Thyroid gland (tissue), 4 donors: ENCODE results near the gene ONECUT3. TPM values are rescaled to one million over a fixed set of nuclear protein-coding genes. Genes with fewer than 3 reads are reported as not detected.

Experiments
- DNase-seq, 2 donors: peaks; one replicate each; pipeline ENCODE4 v3.0.0-alpha.2; 2019
- H3K27ac ChIP-seq, 3 donors: fragments of 200-600 bp; sonication (generic); 1 replicate in 2 of 3; 2 replicates in 1 of 3; pipeline ENCODE4 v1.5.1; 2016 to 2019; ENCODE audit warnings: mild to moderate bottlenecking in 1 of 3, moderate library complexity in 1 of 3
- H3K27me3 ChIP-seq: fragments of 200-600 bp; sonication (generic); one replicate; pipeline ENCODE4 v1.5.1; 2019
- H3K36me3 ChIP-seq, 2 donors: fragments of 200-600 bp; sonication (generic); one replicate each; pipeline ENCODE4 v1.5.1; 2016 to 2019
- H3K4me1 ChIP-seq, 2 donors: fragments of 200-600 bp; sonication (generic); one replicate each; pipeline ENCODE4 v1.5.1; 2017 to 2019
- H3K4me3 ChIP-seq, 3 donors: fragments of 200-600 bp; sonication (generic); replicated peaks in 1 of 3; 1 replicate in 2 of 3; 2 replicates in 1 of 3; pipeline ENCODE4 v1.5.1; 2016; ENCODE audit warnings: mild to moderate bottlenecking in 1 of 3
- H3K9me3 ChIP-seq: fragments of 200-600 bp; sonication (generic); one replicate; pipeline ENCODE4 v1.5.1; 2017
- POLR2A ChIP-seq, 2 donors: fragments of 450-650 bp; IDR thresholded peaks; one replicate each; pipeline ENCODE4 v1.6.1; 2017; ENCODE audit warnings: antibody characterized with exemption in 2 of 2, mild to moderate bottlenecking in 2 of 2, moderate library complexity in 1 of 2
- WGBS, 2 donors: methylation state at CpG; one replicate each; pipeline ENCODE4 v1.1.5; 2017; 5-methylcytosine and 5-hydroxymethylcytosine counted together
- intact Hi-C: fragments of 100-400 bp; cut with DNase I; formaldehyde crosslinking; loops from one replicate; pipeline ENCODE4 v1.15.1; 2023
- total RNA-seq, 4 donors: library from RNA; depleted of rRNA; stranded (reverse); fragments of >200 nt; gene quantifications; one replicate each; pipeline ENCODE4 v1.2.3, GENCODE V29; 2016
- TF ChIP-seq, protein P1 (sequence below), 6 experiments: fragments of 200-600 bp in 3 of 6; fragments of 450-650 bp in 3 of 6; sonication (generic) in 3 of 6; IDR thresholded peaks; one replicate each; pipeline ENCODE4 v1.5.1; 2016 to 2019; ENCODE audit warnings: antibody characterized with exemption in 6 of 6, mild to moderate bottlenecking in 2 of 6, inconsistent platforms in 1 of 6, moderate library complexity in 1 of 6

The ONECUT3 gene
- total RNA-seq, 4 donors from 2014 or later: not detected

DNA sequence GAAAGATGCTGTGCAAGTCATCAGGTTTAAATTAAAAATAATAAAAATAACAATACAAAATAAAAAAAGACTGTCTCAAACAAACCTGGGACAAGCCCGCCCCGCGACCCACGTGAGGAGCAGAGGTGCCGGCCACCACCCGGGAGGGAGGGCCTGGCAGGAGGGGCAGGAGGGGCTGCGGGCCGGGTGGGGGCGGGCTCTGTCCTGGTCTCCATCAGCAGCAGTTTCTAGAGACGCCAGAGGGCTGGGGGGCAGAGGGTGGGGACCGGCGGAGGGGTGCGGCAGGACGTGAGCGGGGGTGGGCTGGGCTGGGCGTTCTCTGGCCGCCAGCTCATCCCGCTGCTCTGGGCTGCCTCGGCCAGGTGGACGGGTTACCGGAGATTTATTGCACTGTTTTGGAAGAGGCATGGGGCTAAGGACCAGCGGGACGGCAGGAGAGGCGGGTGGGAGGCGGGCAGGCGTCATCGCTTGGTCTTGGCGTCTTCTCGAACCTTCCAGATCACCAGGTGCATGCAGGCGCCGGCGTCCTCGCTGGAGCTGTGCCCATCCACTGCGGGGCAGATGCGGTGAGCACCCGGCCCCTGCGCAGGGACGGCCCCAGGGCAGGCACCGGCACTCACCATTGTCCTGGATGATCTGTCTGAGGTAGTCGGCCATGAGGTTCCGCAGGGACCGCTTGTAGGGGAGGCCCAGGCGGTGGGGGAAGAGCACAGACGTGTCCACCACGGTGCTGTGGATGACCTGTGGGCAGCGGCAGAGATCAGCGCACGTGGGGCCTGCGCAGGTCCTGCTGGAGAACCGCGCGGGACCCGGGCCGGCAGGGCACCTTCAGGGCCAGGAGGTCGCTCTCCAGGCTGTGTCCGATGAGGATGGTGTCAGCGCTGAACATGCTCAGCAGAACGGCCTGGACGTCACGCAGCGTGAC lies 62.6 kb downstream of the ONECUT3 start:
- H3K27ac ChIP-seq: no peak overlapping the region
- intact Hi-C loops: loop anchor here (10.0 kb wide), 1 partner anchor 261 kb away; no protein-coding TSS in a partner anchor
- no peak overlapping the region for H3K4me3 ChIP-seq
- H3K4me1 ChIP-seq: peaks cover 14 to 16% of the 10 kb centered on the region in 2 donors
- no peak for DNase-seq
- peaks cover 52 to 57% of the 10 kb centered on the region in 2 donors for H3K36me3 ChIP-seq
- TF ChIP-seq, protein P1, sequence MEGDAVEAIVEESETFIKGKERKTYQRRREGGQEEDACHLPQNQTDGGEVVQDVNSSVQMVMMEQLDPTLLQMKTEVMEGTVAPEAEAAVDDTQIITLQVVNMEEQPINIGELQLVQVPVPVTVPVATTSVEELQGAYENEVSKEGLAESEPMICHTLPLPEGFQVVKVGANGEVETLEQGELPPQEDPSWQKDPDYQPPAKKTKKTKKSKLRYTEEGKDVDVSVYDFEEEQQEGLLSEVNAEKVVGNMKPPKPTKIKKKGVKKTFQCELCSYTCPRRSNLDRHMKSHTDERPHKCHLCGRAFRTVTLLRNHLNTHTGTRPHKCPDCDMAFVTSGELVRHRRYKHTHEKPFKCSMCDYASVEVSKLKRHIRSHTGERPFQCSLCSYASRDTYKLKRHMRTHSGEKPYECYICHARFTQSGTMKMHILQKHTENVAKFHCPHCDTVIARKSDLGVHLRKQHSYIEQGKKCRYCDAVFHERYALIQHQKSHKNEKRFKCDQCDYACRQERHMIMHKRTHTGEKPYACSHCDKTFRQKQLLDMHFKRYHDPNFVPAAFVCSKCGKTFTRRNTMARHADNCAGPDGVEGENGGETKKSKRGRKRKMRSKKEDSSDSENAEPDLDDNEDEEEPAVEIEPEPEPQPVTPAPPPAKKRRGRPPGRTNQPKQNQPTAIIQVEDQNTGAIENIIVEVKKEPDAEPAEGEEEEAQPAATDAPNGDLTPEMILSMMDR (IDR thresholded peaks at IDR 0.05): no peak
- no peak for TF ChIP-seq POLR2A (IDR thresholded peaks at IDR 0.05)
- 91 to 92% methylated on average over 35 to 39 of the region's 61 CpGs for WGBS, 2 donors
- no peaks in the 10 kb centered on the region for H3K27me3 ChIP-seq
- H3K9me3 ChIP-seq: no peaks in the 10 kb centered on the region

DNA sequence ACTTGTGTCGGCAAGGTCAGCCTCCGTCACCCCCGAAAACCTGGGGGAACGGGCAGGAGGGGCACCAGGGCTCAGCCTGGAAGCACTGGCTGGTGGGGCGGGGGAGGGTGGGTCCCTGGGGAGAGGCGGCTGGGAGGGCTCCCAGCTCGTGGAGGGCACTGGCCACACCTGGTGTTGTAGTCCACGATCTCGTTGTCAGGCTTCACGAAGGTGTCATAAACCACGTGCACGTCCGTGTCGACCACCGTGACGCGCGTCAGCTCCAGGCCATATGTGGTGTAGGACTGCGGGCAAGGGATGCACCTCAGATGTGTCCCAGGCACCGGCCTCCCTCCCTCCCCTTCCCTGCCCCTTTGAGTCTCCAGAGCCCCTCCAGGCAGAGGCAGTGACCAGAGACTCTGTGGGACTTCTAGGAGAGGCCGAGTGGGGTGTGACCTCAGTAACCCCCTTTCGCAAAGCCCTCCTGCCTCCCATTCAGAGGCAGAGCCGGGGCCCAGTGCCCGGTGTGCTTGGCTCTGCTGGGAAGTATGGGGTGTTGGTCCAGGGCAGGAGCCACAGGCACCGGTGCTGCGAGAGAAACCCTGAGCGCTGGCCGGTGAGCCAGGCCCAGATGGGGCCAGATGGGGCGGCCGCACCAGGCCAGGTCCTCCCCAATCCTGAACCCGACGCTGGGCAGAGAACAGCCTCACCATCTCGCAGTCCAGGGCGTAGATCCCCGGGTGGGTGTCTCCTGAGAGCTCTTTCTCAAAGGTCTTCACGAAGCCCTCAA lies 63.4 kb downstream of the ONECUT3 start:
- Histone ChIP-seq H3K27ac (no peak overlapping the region), H3K4me1 (peaks cover 11 to 13% of the 10 kb centered on the region in 2 donors), H3K36me3 (peaks cover 56 to 60% of the 10 kb centered on the region in 2 donors), H3K9me3 (no peaks in the 10 kb centered on the region), H3K4me3 (no peak overlapping the region), H3K27me3 (no peaks in the 10 kb centered on the region)
- 93% methylated on average over 24 to 28 of the region's 36 CpGs for WGBS, 2 donors
- intact Hi-C loops: loop anchor here (10.0 kb wide), 1 partner anchor 262 kb away; no protein-coding TSS in a partner anchor
- TF ChIP-seq POLR2A (IDR thresholded peaks at IDR 0.05): no peak
- TF ChIP-seq, protein P1 (IDR thresholded peaks at IDR 0.05): no peak
- DNase-seq: no peak

DNA sequence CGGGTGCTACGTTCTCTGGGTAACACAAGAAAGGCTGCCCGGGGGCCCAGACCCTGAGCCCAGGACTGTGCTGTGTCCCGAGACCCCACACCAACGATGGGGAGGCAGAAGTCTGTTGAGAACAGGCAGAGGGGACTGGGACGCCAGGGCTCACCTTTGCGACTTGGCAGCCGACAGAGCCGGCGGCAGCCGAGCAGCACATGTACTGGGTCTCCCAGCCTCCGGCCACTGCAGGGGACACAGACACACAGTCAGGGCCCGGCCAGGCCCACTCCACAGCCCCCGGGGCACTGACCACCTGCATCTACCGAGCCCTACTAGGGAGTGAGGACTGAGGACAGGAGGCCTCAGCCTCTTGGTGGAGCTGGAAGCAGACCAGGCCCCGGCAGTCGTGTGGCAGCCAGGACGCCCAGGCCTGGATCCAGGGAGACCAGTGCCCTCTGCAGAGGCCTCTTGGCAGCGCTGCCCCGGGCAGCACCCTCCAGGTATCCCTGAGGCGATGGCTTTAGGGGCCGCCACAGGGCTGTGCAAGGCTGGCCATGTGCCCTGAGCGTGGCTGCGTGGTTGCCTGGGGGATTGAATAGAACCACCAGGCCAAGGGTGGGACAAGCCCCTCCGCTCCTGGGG lies 64.4 kb downstream of the ONECUT3 start:
- TF ChIP-seq, protein P1 (IDR thresholded peaks at IDR 0.05): no peak
- TF ChIP-seq POLR2A (IDR thresholded peaks at IDR 0.05): no peak
- intact Hi-C loops: loop anchor here (10.0 kb wide), 1 partner anchor 263 kb away; no protein-coding TSS in a partner anchor
- Histone ChIP-seq H3K27ac (no peak overlapping the region), H3K4me1 (peaks cover 6 to 8% of the 10 kb centered on the region in 2 donors), H3K4me3 (no peak overlapping the region), H3K9me3 (no peaks in the 10 kb centered on the region), H3K27me3 (no peaks in the 10 kb centered on the region), H3K36me3 (peaks cover 56 to 63% of the 10 kb centered on the region in 2 donors)
- DNase-seq: no peak
- 93 to 95% methylated on average over 3 to 25 of the region's 25 CpGs for WGBS, 2 donors

DNA sequence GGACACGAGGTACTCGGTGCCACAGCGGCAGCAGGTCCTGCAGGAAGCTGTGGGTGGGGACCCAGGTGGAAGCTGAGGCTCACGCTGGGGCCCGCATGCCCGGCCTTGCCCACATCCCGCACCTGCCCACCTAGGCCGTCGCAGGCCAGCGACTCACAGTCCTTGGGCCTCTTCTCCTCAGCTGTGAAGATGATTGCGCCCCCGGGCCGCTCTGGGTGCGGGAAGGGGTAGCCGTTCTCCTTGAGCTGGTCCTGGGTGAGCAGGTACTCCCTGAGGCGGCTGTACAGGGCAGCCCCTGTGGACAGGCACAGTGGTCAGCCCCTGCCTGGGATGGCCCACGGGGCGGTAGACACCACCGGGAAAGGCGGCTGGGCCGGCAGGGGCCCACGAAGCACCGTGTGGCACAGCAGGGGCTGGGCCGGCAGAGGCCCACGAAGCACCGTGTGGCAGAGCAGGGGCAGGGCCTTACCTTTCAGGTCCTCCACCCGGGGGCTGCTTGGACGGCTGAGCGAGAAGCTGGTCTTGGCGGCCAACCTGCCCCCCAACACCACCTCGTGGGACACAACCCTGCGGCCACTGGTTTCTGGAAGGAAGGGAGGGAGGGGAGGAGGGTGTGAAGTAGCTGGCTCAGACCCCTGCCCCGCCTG lies 65.4 kb downstream of the ONECUT3 start:
- Histone ChIP-seq H3K27me3 (no peaks in the 10 kb centered on the region), H3K4me1 (no peaks in the 10 kb centered on the region), H3K36me3 (peaks cover 62 to 63% of the 10 kb centered on the region in 2 donors), H3K9me3 (no peaks in the 10 kb centered on the region), H3K27ac (no peak overlapping the region), H3K4me3 (no peak overlapping the region)
- DNase-seq: no peak
- 80 to 87% methylated on average over 2 to 16 of the region's 33 CpGs for WGBS, 2 donors
- TF ChIP-seq, protein P1 (IDR thresholded peaks at IDR 0.05): no peak
- no peak for TF ChIP-seq POLR2A (IDR thresholded peaks at IDR 0.05)
- intact Hi-C loops: loop anchor here (10.0 kb wide), 1 partner anchor 264 kb away; no protein-coding TSS in a partner anchor
